GM18517 (cell line): ENCODE measurements around the gene PRKAG3.
"Not testable (repeated sequence)": the region's sequence is repeated elsewhere in the genome, so short reads cannot be mapped to it uniquely, and the experiment has no call there.

Source experiments
- ATAC-seq: cut with Tn5 transposase; IDR thresholded peaks from one replicate; pipeline ENCODE4 v1.9.1; 2021; ENCODE audit warnings: mild to moderate bottlenecking, moderate library complexity; ENCODE audit not compliant: unreplicated experiment

The PRKAG3 gene

GRCh38 chr2:218863021-218863520 lies 31.5 kb upstream of the PRKAG3 start:
- ATAC-seq = no peak

- no peak for ATAC-seq
Measured at GRCh38 chr2:218861645-218862318, 30.2 kb upstream of the PRKAG3 start.

DNA sequence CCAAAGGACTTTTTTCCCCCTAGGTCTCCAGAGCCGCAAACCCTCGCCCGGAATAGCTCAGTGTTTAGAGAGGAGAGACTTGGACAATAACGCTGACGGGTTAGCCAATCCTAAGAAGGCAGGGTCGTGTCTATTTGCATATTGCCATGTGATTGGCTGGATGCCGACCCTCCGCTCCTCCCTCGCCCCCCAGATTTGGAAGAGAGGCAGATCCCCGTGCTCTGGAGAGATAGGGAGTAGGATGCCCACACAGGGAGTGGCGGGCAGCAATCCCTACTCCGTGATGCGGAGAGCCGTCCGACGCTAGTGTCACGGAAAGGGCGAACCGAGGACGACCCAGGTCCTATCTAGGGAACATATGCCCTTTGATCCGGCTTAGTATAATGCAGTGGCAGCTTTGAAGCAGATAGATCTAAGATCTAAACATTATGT lies 29.4 kb upstream of the PRKAG3 start:
- ATAC-seq = no peak

DNA sequence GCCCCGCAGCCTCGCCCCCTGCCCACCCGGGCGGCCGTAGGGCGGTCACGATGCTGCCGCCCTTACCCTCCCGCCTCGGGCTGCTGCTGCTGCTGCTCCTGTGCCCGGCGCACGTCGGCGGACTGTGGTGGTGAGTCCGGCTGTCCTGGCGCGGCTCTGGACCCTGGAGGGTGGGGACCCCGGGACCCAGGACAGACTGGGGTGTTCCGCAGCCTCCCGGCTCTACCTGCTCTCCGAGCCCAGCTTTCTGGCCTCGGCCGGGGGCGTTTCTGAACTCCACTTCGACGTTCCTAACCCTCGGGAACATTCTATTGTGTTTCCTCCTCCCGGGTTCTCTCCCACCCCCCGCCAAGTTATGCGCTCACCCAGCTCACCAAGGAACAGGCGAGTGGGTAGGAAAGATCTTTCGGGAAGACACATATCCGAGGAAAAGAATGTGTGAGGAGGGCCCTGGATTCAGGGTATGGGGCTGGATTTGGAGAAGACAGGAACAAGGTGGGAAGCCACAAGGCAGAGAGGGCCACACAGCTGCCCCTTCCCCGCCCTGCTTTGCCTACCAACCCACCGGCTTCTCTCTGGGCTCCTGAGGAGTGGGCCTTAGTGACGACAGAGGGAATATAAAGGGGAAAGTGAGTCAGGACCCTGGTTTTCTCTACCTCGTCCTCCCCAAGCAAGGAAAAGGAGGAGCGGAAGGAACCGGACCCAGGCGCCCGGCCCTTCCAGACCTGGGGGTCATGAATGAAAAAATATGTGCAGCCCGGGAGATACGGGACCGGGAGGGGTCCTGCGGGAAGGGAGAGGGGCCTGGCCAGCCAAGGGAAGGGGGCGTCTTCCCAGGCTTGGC lies 28.6 kb upstream of the PRKAG3 start:
- ATAC-seq = no peak

DNA sequence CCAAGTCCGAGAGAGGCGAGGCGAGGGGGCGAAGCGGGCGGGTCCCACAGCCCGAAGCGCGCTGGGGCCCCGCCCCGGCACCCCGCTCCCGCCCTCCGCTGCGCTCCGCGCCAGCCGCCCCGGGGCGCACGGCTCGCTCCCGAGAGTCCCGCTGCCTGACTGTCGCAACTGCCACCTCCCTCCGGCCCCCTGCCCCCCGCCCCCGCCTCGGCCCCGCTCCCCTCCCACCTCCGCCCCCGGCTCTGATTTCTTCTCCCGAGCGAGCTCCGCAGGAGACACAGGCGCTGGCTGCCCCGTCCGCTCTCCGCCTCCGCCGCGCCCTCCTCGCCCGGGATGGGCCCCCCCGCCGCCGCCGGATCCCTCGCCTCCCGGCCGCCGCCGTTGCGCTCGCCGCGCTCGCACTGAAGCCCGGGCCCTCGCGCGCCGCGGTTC lies 28.0 kb upstream of the PRKAG3 start, which contains the start of gene WNT6:
TSS of gene WNT6 (plus strand) at position 250 of the 432 bp plus-strand sequence. CDS start 233 bp downstream, outside the sequence.
- ATAC-seq = no peak

GRCh38 chr2:218858671-218859555 lies 27.3 kb upstream of the PRKAG3 start:
- ATAC-seq = no peak

GRCh38 chr2:218858138-218858445 lies 26.5 kb upstream of the PRKAG3 start:
- no peak for ATAC-seq

- ATAC-seq = no peak
Measured at GRCh38 chr2:218857371-218858137, 26.0 kb upstream of the PRKAG3 start.

- ATAC-seq = no peak
Measured at GRCh38 chr2:218856896-218857243, 25.3 kb upstream of the PRKAG3 start.

GRCh38 chr2:218856167-218856895 lies 24.7 kb upstream of the PRKAG3 start:
- no peak for ATAC-seq

- ATAC-seq = no peak
Measured at GRCh38 chr2:218855305-218856166, 23.9 kb upstream of the PRKAG3 start.

- ATAC-seq = no peak
Measured at GRCh38 chr2:218854860-218855259, 23.3 kb upstream of the PRKAG3 start.

DNA sequence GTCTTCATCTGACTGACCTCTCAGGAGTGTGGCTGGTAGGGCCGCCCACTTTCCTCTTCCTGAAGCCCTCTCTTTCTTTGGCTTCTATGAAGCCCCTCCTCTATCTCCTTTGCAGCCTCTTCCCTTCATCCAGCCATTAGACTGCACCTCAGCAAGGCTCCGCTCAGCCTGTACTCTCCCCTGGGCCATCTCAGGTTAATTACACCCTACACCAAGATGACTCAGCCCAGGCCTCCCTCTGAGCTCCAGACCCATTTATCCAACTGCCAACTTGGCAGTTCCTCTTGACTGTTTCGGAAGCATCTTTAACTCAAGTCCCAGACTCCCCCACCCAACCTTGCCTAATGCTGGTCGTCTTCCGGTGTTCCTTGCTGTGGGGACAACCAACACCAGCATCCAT lies 22.2 kb upstream of the PRKAG3 start:
- ATAC-seq = no peak

- no peak for ATAC-seq
Measured at GRCh38 chr2:218852911-218853667, 21.5 kb upstream of the PRKAG3 start.

DNA sequence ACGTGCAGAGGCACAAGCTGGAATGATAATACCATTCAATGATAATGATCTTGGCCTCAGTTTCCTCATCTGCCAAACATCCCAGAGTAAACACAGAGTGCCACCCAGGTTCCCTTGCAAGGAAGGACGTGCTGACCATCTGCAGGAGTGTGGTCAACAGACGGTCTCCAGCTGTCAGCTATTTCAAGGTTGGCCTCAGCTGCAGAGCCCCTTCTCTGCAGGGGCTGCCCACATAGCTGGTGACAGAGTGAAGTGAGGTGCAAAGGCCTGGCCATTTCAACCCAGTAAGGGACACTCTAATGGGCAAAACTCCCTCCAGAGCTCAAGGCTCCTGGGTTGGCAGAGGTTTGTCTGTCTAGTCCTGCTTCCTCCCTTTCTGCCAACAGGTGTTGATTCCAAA lies 19.7 kb upstream of the PRKAG3 start:
- no peak for ATAC-seq

- no peak for ATAC-seq
Measured at GRCh38 chr2:218850796-218851195, 19.2 kb upstream of the PRKAG3 start.

- no peak for ATAC-seq
Measured at GRCh38 chr2:218849721-218850120, 18.1 kb upstream of the PRKAG3 start.

DNA sequence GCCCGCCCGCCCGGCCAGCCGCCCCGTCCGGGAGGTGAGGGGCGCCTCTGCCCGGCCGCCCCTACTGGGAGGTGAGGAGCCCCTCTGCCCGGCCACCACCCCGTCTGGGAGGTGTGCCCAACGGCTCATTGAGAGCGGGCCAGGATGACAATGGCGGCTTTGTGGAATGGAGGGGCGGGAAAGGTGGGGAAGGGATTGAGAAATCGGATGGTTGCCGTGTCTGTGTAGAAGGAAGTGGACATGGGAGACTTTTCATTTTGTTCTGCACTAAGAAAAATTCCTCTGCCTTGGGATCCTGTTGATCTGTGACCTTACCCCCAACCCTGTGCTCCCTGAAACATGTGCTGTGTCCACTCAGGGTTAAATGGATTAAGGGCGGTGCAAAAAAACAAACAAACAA lies 15.4 kb upstream of the PRKAG3 start:
- not testable (repeated sequence) for ATAC-seq
